ENCODE measurements around the gene RSPH1.

The RSPH1 gene

DNA sequence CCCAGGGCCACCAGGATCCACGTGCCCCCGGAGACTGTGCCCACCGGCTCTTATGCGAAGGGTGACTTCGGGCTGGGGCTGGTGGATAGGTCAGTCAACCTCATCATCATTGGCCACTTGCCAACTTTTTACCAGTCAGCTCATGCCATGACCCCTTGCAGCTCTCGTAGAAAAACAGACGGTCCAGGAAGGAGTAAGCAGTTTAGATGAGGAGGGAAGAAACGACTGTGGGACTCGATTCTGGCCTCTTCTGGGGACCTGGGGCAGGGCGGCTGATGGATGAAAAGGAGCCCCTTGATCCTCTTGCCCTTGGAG lies 51.3 kb downstream of the RSPH1 start:
- DNase-seq (ENCODE audit: low spot score): no peak
- POLR2A ChIA-PET (ENCODE audit: low non-redundant PET): no interaction called here
- TF ChIP-seq, protein P1, sequence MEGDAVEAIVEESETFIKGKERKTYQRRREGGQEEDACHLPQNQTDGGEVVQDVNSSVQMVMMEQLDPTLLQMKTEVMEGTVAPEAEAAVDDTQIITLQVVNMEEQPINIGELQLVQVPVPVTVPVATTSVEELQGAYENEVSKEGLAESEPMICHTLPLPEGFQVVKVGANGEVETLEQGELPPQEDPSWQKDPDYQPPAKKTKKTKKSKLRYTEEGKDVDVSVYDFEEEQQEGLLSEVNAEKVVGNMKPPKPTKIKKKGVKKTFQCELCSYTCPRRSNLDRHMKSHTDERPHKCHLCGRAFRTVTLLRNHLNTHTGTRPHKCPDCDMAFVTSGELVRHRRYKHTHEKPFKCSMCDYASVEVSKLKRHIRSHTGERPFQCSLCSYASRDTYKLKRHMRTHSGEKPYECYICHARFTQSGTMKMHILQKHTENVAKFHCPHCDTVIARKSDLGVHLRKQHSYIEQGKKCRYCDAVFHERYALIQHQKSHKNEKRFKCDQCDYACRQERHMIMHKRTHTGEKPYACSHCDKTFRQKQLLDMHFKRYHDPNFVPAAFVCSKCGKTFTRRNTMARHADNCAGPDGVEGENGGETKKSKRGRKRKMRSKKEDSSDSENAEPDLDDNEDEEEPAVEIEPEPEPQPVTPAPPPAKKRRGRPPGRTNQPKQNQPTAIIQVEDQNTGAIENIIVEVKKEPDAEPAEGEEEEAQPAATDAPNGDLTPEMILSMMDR (conservative IDR thresholded peaks at IDR 0.05; ENCODE audit: low read depth): no peak
- no peak overlapping the region for H3K27ac ChIP-seq
- CTCF ChIA-PET: interaction anchor here (0.6 kb wide), 1 partner anchor 8 kb away, joined by 4 read pairs; no protein-coding TSS in a partner anchor

DNA sequence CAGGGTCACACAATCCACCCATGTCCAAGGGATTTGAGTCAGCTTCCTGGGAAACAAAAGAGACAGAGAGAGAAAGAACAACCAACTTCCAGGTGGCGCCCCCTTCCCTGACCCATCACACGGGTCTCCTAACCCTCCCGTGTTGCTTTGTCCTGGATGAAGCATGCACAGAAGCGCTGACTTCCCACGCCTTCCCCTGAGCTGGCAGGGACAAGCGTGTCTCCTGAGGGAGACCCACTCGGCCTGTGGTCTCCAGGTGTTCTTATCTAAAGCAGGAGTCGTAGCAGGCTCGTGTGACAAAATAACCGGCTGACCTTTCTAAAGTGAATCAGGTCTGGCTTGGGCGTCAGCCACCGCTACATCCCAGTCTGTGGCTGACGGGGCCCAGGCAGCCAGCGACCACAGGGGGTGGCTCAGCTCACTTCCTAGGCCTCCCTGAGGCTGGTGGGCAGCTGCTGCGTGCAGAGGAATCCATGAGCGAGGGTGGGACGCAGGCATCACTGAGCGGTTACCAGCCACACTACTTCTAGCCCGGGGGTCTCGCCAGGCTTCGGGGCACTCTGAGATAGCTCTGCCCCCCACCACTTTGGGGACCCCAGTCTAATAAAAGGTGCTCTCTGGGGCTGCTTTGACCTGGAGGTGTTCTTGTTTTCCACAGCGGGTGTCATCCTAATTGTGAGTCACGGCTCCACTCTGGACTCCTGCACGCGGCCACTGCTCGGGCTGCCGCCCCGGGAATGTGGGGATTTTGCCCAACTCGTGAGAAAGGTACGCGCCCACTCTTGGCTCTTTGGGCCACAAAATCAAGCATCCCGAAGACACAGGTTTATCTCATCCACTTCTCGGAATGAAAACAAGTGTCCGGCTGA lies 51.9 kb downstream of the RSPH1 start:
- POLR2A ChIA-PET (ENCODE audit: low non-redundant PET): no interaction called here
- TF ChIP-seq, protein P1 (conservative IDR thresholded peaks at IDR 0.05; ENCODE audit: low read depth): no peak
- CTCF ChIA-PET: interaction anchor here (0.6 kb wide), 1 partner anchor 8 kb away, joined by 4 read pairs; no protein-coding TSS in a partner anchor
- DNase-seq (ENCODE audit: low spot score): no peak
- no peak overlapping the region for H3K27ac ChIP-seq

DNA sequence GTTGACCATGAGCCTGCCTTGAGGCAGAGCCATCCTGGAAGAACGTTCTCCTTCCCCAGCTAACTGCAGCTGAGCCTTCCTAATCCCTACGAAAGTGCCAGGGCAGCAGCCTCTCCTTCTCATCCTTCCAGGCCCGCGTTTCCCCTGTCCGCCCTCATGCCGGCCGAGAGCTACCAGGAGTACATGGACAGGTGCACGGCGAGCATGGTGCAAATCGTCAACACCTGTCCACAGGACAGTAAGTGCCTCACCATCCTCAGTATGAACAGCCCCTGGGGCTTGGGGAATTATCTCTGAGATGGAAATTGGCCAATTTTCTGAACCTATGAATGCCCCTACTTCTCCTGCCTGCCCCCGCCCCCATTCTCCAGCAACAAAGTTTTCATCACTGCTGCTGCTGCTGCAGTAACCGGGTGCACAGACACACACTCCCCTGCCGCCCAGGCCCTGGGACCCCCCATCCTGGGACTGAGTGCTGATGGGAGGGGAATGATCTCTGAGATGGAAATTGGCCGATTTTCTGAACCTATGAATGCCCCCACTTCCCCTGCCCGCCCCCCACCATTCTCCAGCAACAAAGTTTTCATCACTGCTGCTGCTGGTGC lies 52.7 kb downstream of the RSPH1 start:
- ChIA-PET POLR2A (ENCODE audit: low non-redundant PET) (no interaction called here), CTCF (no interaction called here)
- no peak for DNase-seq (ENCODE audit: low spot score)
- H3K27ac ChIP-seq: no peak overlapping the region
- TF ChIP-seq, protein P1 (conservative IDR thresholded peaks at IDR 0.05; ENCODE audit: low read depth): no peak

DNA sequence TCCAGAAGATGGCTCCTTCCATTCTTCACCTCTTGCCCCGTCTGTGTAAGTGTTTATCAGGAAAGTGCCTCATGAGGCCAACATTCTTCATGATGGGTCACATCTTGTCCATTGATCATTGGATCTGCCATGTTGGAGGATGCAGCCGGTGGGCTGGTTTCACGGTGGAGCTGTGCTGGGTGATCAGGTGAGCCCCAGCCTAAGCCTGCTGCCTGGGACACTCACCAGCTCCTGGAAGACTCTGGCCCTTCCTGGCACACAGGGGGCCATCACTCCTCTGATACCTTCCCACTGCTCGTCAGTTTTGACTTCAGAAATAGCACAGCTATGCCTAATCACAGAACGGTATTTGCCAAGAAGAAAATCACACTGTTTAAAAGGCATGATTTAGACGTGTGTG lies 54.1 kb downstream of the RSPH1 start:
- ChIA-PET CTCF (interaction anchor here (0.7 to 1.4 kb wide), 2 partner anchors 56 to 132 kb away, joined by 3 to 7 read pairs; no protein-coding TSS in a partner anchor), POLR2A (ENCODE audit: low non-redundant PET) (no interaction called here)
- no peak for DNase-seq (ENCODE audit: low spot score)
- H3K27ac ChIP-seq: no peak overlapping the region
- TF ChIP-seq, protein P1 (conservative IDR thresholded peaks at IDR 0.05; ENCODE audit: low read depth): no peak

DNA sequence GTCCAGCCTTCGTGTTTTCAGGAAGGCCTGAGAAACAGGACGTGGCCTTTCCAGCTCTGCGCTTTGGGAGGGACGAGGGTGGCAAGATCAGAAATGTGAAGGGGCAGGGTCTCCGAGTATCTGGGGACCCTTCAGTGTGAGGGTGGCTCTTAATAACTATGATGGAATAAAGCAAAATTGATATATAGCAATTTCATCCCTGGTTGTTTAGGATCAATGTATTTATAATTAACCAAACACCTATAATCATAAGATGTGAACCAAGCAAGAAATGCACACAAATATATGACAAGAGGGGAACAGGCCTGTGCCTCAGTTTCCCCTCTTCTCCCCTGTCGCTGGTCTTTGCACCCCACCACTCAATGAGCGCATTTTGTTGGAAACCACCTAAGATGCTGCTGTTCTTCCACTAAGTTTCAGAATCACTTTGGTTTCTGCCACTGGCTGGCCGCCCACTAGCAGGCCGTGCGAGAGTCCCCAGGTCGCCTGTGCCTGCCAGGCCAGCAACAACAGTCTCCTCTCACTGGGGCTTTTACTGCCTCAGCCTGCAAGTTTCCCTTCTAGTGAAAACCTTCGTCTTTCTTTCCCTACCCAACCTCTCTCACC lies 55.7 kb downstream of the RSPH1 start:
- CTCF ChIA-PET: no interaction called here
- POLR2A ChIA-PET (ENCODE audit: low non-redundant PET): no interaction called here
- H3K27ac ChIP-seq: no peak overlapping the region
- DNase-seq (ENCODE audit: low spot score): no peak
- TF ChIP-seq, protein P1 (conservative IDR thresholded peaks at IDR 0.05; ENCODE audit: low read depth): no peak

DNA sequence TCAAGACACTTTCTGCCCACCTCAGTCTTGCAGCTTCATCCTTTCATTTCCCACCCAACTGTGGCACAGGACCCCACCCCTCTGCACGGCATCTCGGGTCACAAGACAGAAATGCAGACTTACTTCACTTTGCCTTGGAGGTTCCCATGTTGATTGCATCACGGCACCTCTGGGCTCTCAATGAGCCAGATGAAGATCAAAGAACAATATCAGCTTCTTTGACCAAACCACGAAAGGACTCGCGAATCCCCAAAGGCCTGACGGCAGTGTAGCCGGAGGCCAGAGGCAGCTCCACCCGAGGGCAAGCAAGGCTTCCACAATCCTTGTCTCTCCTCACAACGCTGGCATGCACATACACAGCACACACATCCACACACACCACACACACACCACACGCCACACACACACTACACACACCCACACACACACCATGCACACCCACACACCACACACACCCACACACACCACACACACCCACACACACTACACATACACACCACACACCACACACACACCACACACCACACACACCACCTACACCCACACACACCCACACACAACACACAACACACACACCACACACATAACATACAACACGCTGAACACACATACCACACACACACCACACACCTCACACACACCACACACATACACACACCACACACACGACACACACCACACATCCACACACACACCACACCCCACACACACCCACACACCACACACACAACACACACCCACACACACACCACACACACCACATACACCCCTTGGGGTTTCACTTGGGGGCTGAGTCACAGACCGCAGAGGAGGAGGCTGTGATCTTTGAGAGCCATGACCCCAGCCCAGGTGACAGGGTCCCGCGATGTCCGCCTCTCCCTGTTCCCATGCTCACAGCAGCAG lies 56.5 kb downstream of the RSPH1 start:
- TF ChIP-seq, protein P1 (conservative IDR thresholded peaks at IDR 0.05; ENCODE audit: low read depth): no peak
- POLR2A ChIA-PET (ENCODE audit: low non-redundant PET): no interaction called here
- no peak overlapping the region for H3K27ac ChIP-seq
- DNase-seq (ENCODE audit: low spot score): no peak
- CTCF ChIA-PET: interaction anchor here (0.5 kb wide), 1 partner anchor 160 kb away, joined by 3 read pairs; no protein-coding TSS in a partner anchor

Measured in RWPE1 (cell line).